HTR-8/SVneo (cell line): ENCODE measurements around the gene ZBTB17.
A peak's percentile ranks its signal among the peaks of the same experiment; 100 is the strongest.
"Not testable (repeated sequence)": the region's sequence is repeated elsewhere in the genome, so short reads cannot be mapped to it uniquely, and the experiment has no call there.

Source experiments
- DNase-seq: peaks from one replicate; pipeline ENCODE4 v3.0.0; 2011; ENCODE audit warnings: low spot score, mixed read lengths; ENCODE audit not compliant: insufficient read length
- FAIRE-seq: peaks from 2 replicates; lab custom pipeline; 2011; peaks lifted over from hg19 to GRCh38; lab: Jason Lieb, UNC

Gene ZBTB17

DNA sequence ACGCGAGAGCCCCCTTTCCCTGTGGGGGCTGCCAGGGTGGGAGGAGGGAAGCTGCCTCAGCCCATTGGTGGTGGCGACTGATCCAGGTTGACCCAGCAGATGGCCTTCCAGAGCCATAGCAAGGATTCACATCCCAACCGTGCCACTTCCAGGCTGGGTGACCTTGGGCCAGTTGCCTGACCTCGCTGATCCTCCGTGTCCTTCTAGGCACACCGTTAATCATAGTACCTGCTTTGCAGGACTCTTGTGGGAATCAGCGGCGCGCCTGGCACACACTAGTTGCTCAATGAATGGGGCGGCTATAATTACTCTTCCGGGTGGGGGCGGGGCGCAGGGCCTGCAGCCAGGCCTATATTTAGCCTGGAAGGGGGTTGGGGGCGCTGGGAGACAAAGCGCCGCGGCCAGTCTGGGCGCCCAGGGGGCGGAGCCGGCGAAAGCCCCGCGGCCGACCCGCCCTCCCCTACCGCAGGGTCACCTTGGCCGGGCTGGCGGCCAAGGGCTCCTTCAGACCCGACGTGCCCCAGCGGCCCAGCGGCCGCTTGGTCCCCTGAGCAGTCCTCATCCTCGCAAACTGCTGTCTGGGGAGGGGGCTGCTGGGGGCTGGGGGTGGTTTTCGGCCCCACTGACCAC, 36.8 kb upstream of the ZBTB17 start:
- DNase-seq (no peak), FAIRE-seq (peak; percentile 36)

- FAIRE-seq (no peak), DNase-seq (no peak)
Observed at GRCh38 chr1:16011936-16012589, 36.2 kb upstream of the ZBTB17 start.

GRCh38 chr1:16010837-16011236, 34.9 kb upstream of the ZBTB17 start:
- DNase-seq (no peak), FAIRE-seq (no peak)

DNA sequence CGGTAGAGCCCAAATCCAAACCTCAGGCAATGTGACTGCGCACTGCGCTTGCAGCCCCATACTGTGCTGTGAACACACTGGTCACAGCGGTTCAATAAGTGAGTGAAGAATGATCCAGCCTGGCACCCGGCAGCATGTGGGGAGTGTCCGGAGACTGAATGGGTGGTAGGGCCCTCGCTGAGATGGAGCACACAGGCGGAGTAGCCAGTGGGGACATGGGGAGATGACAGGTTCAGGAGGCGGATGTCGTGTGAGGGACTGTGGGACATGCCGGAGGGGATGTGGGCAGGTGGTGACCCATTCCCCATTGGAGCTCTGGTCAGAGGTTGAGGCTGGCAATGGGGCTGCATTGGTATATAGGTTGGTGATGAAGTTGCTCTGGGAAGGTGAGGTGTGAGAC, 33.8 kb upstream of the ZBTB17 start:
- no peak for FAIRE-seq
- DNase-seq: no peak

GRCh38 chr1:16009030-16009460, 33.1 kb upstream of the ZBTB17 start:
- DNase-seq (peak; percentile 74), FAIRE-seq (no peak)

GRCh38 chr1:16007671-16008341, 31.9 kb upstream of the ZBTB17 start:
- FAIRE-seq (no peak), DNase-seq (no peak)

DNA sequence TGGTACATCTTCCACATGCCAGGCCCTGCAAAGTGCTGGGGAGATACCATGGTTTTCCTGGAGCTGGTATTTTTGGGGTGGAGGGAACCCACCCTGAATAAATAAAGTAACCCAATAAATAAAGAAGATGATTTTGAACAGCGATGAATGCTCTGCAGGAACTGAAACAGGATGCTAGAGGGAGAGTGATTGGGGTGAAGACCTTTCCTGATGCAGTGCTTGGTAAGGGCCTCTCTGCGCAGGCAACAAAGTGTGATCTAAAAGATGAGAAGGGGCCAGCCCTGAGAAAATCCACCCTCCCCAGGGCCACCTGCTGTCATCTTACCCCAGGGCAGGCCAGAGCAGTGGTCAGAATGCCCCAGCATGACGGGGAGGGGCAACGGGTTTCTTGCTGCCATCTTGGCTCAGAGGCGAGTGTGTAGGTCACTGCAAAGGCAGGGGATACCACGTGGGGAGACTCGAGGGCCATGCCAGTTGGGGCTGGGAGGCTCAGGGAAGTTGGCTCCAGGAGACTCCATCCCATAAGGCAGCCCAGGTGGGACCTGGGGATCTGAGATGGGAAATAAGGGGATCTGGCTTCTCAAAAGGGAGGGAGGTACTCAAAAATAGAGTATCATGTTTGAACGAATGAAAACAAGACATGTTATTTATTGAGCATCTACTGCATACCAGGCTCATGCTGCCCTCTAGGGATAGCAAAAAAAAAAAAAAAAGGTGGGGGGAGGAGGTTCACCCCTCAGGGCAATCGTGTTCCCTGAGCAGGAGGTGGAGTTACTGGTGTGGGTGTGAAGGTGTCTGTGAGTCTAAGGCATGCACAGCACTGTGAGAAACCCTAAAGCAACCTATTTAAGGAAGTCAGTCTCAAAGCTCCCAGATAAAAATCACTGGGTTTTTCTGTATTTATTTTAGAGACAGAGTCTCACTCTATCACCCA, 30.9 kb upstream of the ZBTB17 start:
- FAIRE-seq (no peak), DNase-seq (no peak)

- DNase-seq: no peak
- no peak for FAIRE-seq
Observed at GRCh38 chr1:16006010-16006409, 30.1 kb upstream of the ZBTB17 start.

- no peak for DNase-seq
- FAIRE-seq: no peak
Observed at GRCh38 chr1:16005597-16005996, 29.7 kb upstream of the ZBTB17 start.

DNA sequence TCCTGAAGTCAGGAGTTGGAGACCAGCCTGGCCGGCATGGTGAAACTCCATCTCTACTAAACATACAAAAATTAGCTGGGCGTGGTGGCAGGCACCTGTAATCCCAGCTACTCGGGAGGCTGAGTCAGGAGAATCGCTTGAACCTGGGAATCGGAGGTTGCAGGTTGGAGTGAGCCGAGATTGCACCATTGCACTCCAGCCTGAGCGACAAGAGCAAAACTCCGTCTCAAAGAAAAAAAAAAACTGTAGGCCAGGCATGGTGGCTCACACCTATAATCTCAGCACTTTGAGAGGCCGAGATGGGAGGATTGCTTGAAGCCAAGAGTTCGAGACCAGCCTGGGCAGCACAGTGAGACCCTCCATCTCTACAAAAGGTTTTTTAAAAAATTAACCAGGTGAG, 25.4 kb upstream of the ZBTB17 start:
- not testable (repeated sequence) for DNase-seq, FAIRE-seq

DNA sequence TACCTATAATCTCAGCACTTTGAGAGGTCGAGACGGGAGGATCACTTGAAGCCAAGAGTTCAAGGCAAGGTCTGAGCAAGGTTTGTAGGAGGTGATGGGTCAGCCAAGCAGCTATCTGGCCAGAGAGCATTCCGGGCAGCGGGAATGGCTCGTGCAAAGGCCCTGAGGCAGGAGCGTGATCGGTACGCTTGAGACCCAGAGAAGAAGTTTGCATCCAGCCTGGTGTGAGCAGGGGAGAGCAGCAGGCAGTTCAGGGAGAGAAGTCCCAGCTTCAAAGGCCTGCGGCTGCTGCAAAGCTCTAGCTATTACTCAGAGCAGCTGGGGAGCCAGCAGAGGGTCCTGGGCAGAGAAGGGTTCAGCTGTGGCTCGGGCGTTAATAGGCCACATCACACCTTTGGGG, 23.0 kb upstream of the ZBTB17 start:
- DNase-seq (no peak), FAIRE-seq (no peak)

DNA sequence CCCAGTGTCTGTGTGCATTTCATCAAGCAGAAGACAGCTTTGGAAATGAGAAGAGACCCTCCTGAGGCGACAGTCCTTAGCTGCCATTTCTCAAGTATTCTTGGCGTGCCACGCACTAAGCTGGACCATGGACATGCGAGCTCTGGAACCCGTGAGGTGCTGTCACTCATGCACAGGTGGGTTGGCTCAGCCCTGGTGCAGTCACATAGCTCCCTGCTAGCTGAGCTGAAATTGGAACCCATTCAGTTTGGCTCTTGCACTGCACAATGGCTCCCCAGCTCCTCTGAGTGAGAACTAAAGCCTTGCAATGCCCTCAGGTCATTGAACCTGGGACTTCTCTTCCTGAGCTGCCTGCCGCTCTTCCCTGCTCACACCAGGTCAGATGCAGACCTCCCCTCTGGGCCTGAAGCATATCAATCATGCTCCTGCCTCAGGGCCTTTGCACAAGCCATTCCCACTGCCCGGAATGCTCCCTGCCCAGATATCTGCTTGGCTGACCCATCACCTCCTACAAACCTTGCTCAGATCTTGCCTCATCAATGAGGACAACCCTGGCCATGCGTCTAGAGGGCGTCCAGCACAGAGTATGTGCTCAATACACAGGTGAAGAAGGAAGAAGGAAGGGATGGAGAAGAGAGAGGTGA, 21.9 kb upstream of the ZBTB17 start:
- DNase-seq (no peak), FAIRE-seq (no peak)

DNA sequence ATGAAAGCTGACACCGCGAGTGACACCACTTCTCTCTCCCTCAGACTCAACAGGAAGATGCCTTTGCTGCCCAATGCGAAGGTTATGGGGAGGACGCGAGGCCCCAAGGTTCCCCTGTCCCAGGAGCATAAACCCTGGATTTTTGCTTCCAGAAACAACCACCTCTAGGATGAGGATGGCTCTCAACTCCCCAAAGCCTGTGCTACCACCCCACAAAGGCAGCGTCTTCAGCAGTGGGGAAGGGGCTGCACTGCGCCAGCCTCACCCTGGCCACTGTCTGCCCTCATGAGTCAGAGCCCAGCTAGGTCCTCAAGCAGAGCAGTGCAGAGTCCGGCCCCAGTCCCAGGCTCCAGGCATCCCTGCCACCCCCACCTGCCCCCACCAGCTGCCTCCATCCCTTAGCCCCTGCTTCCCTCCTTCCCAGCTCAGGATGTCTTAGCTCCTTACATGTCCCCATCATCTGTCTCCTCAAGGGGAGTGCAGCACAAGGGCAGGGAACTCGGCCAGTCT, 21.2 kb upstream of the ZBTB17 start:
- no peak for DNase-seq
- no peak for FAIRE-seq

- no peak for FAIRE-seq
- no peak for DNase-seq
Observed at GRCh38 chr1:15994590-15995351, 18.9 kb upstream of the ZBTB17 start.

DNA sequence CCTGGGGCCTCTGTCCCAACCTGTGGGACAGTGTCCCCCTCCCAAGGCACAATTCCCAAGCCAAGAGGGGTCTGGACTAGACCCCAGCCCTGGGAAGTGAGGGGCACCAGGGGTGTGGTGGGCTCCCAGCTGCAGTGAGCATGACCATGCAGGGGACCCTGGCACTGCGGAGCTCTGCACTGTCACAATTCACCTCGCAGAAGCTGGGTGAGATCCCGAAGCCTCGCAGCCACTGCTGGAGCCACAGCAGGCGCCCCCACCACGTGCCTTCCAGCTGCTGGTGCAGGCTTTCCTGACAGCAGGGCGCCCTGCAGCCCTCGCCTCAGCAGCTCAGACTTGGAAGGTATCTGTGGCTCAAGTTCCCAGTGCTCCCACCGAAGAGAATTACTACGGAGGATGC, 18.2 kb upstream of the ZBTB17 start:
- FAIRE-seq: no peak
- no peak for DNase-seq

DNA sequence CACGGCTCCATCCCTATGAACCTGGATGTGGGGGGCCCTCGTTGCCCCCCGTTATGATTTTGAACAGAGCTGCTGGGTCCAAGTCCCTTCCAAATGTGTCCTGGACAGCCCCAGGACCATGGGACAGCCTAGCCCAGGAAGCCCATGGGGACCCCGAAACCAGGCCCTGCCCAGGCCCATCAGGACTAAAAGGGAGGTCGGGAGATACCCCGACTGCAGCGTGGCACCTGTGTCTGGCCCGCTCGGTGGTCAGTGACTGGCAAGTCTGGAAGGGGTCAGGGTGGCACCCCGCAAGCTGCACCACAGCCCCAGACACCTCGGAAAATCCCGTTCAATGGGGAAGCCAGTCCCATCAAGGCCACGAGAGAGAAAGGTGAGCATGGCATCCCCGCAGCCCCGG, 17.8 kb upstream of the ZBTB17 start:
- FAIRE-seq (no peak), DNase-seq (no peak)

DNA sequence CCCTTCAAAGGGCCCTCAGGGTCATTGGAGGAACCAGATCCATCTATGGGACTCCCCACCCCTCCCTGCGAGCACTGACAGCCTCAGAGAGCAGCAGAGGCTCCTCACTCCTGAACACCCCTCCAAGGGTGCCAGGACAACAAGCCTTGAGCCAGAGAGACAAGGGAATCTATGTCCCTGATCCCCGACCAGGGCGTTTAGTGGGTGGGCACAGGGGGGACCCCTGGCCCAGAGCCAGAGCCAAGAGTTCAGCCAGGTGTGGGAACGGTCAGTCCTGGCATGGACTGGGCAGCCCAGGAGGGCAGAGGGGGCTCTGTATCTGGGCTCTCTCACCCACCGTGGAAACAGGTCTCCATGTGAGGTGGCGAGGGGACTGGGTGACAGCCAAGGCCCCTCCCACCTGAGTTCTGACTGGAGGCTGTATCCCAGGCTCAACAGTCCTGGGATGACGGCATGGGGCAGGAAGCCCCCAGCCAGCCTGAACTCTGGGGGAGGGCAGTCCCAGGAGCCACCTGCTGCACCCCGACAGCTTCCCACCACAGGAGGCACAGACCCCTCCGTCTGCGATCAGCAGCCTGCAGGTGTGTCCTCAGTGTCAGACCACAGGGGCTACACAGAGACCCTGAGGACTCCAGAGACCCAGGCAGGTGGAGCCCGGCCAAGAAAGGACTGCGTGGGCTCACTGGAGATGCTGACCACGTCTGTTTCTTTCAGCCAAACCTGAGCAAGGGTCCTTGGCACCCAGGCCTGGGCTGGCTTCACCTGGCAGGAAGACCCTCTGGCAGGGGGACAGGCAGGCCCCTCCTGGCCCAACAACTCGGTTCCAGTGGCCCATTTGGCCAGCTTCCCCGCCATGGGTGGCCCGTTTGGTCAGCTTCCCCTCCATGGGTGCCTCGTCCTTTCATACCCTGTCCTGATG, 16.9 kb upstream of the ZBTB17 start:
- no peak for FAIRE-seq
- DNase-seq: no peak

DNA sequence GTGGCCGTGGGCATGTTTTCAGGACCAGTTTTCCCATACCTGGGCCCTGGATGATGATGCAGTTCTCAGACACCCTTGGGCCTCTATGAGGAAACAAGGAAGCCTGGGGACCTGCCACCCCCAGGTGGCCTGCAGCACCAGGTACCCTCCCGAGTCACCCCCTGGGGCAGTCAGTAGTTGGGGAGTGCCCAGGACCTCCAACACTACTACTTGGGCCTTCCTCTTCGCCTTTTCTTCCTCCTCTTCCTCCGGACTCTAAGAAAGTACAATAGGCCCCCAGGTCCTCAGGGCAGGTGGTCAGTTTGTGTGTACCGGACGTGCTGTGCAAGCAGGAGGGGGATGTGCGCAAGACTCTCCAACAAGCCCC, 16.3 kb upstream of the ZBTB17 start:
- FAIRE-seq: no peak
- DNase-seq: no peak
